ENCODE results near the gene SLC10A6.

DNA sequence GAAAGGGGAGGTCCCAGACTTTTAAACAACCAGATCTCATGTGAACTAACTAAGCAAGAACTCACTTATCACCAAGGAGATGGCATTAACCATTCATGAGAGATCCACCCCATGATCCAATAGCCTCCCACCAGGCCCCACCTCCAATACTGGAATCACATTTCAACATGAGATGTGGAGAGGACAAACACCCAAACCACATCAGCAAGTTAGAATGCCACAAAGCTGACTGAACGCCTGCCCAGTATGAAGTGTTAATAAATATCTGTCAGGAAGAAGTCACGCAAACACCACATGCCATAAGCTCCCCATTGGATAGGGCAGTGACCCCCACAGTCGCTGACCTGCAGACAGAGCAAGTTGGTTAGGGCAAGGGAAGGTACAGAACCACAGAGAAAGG, 14.3 kb downstream of the SLC10A6 start:
- TF ChIP-seq, protein P1, sequence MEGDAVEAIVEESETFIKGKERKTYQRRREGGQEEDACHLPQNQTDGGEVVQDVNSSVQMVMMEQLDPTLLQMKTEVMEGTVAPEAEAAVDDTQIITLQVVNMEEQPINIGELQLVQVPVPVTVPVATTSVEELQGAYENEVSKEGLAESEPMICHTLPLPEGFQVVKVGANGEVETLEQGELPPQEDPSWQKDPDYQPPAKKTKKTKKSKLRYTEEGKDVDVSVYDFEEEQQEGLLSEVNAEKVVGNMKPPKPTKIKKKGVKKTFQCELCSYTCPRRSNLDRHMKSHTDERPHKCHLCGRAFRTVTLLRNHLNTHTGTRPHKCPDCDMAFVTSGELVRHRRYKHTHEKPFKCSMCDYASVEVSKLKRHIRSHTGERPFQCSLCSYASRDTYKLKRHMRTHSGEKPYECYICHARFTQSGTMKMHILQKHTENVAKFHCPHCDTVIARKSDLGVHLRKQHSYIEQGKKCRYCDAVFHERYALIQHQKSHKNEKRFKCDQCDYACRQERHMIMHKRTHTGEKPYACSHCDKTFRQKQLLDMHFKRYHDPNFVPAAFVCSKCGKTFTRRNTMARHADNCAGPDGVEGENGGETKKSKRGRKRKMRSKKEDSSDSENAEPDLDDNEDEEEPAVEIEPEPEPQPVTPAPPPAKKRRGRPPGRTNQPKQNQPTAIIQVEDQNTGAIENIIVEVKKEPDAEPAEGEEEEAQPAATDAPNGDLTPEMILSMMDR (IDR thresholded peaks at IDR 0.05): no peak
- no peak for TF ChIP-seq POLR2A (IDR thresholded peaks at IDR 0.05)
